Activated CD4-positive, alpha-beta T cell treated with anti-CD3 and anti-CD28 coated beads for 36 hours (primary cell): ENCODE measurements around the gene NPIPA7. TPM values are rescaled to one million over a fixed set of nuclear protein-coding genes. Genes with fewer than 3 reads are reported as not detected.
"Not testable (repeated sequence)": the region's sequence is repeated elsewhere in the genome, so short reads cannot be mapped to it uniquely, and the experiment has no call there.

Experiments
- ATAC-seq: fragments of 200-7000 bp; cut with Tn5 transposase; one replicate; pipeline ENCODE4 v1.10.0; 2021; ENCODE audit warnings: mild to moderate bottlenecking, moderate library complexity
- CTCF ChIA-PET: fragments of 350-600 bp; sonication (Branson Sonifier 250); formaldehyde crosslinking; loops from one replicate; lab custom pipeline; 2021; ENCODE audit warnings: antibody characterized with exemption; lab: Charles Lee
- POLR2A ChIA-PET: fragments of 350-600 bp; sonication (Branson Sonifier 250); formaldehyde crosslinking; loops from one replicate; lab custom pipeline; 2021; ENCODE audit warnings: antibody characterized with exemption, inconsistent platforms; lab: Charles Lee
- DNase-seq: peaks from one replicate; pipeline ENCODE4 v3.0.0-alpha.2; 2020
- H3K27ac Mint-ChIP-seq: one replicate; pipeline ENCODE4 v1.8.0; 2021; ENCODE audit warnings: mixed read lengths
- H3K27me3 Mint-ChIP-seq: one replicate; pipeline ENCODE4 v1.8.0; 2021; ENCODE audit warnings: mixed read lengths
- H3K36me3 Mint-ChIP-seq: one replicate; pipeline ENCODE4 v1.8.0; 2021; ENCODE audit warnings: low read depth, mixed read lengths
- H3K4me1 Mint-ChIP-seq: one replicate; pipeline ENCODE4 v1.8.0; 2021; ENCODE audit warnings: mixed read lengths
- H3K4me3 Mint-ChIP-seq: one replicate; pipeline ENCODE4 v1.8.0; 2021; ENCODE audit warnings: mild to moderate bottlenecking, moderate library complexity, mixed read lengths
- H3K9me3 Mint-ChIP-seq: one replicate; pipeline ENCODE4 v1.8.0; 2021; ENCODE audit warnings: low read depth, mixed read lengths
- intact Hi-C, 2 experiments: fragments of 100-400 bp; cut with DNase I in 1 of 2; cut with micrococcal nuclease in 1 of 2; formaldehyde crosslinking; loops; one replicate each; pipeline versions ENCODE4 v1.14.2 to v1.15.1; 2022 to 2024; cut with DNase I, micrococcal nuclease
- total RNA-seq, 2 experiments: library from RNA; stranded (reverse); gene quantifications; one replicate each; pipeline ENCODE4 v1.2.3, GENCODE V29; 2021

The NPIPA7 gene
- total RNA-seq, 2 experiments from 2014 or later: 6.7 to 13.7 TPM

GRCh38 chr16:16369081-16369856, 9.7 kb upstream of the NPIPA7 start:
- H3K4me3 Mint-ChIP-seq, CTCF ChIA-PET, H3K27ac Mint-ChIP-seq, intact Hi-C loops, POLR2A ChIA-PET, ATAC-seq, H3K27me3 Mint-ChIP-seq, H3K36me3 Mint-ChIP-seq, H3K9me3 Mint-ChIP-seq, H3K4me1 Mint-ChIP-seq: not testable (repeated sequence)
- DNase-seq: peak; percentile 15

GRCh38 chr16:16371136-16371735, 7.7 kb upstream of the NPIPA7 start:
- ATAC-seq, H3K4me3 Mint-ChIP-seq, DNase-seq, H3K36me3 Mint-ChIP-seq, CTCF ChIA-PET, H3K9me3 Mint-ChIP-seq, H3K27me3 Mint-ChIP-seq, intact Hi-C loops, H3K4me1 Mint-ChIP-seq, POLR2A ChIA-PET, H3K27ac Mint-ChIP-seq: not testable (repeated sequence)

- DNase-seq, CTCF ChIA-PET, H3K27ac Mint-ChIP-seq, POLR2A ChIA-PET, ATAC-seq, H3K36me3 Mint-ChIP-seq, H3K4me1 Mint-ChIP-seq, H3K9me3 Mint-ChIP-seq, H3K27me3 Mint-ChIP-seq, intact Hi-C loops, H3K4me3 Mint-ChIP-seq: not testable (repeated sequence)
Observed at GRCh38 chr16:16374192-16374591, 4.7 kb upstream of the NPIPA7 start.

- DNase-seq, H3K9me3 Mint-ChIP-seq, ATAC-seq, H3K36me3 Mint-ChIP-seq, H3K4me3 Mint-ChIP-seq, H3K27ac Mint-ChIP-seq, intact Hi-C loops, CTCF ChIA-PET, POLR2A ChIA-PET, H3K27me3 Mint-ChIP-seq, H3K4me1 Mint-ChIP-seq: not testable (repeated sequence)
Observed at GRCh38 chr16:16399685-16400084, 20.7 kb downstream of the NPIPA7 start.

- H3K4me1 Mint-ChIP-seq, H3K27me3 Mint-ChIP-seq, H3K9me3 Mint-ChIP-seq, CTCF ChIA-PET, POLR2A ChIA-PET, ATAC-seq, H3K36me3 Mint-ChIP-seq, intact Hi-C loops, H3K4me3 Mint-ChIP-seq, H3K27ac Mint-ChIP-seq, DNase-seq: not testable (repeated sequence)
Observed at GRCh38 chr16:16402333-16402732, 23.4 kb downstream of the NPIPA7 start.

- POLR2A ChIA-PET, H3K36me3 Mint-ChIP-seq, H3K27ac Mint-ChIP-seq, H3K9me3 Mint-ChIP-seq, ATAC-seq, intact Hi-C loops, DNase-seq, CTCF ChIA-PET, H3K4me3 Mint-ChIP-seq, H3K4me1 Mint-ChIP-seq, H3K27me3 Mint-ChIP-seq: not testable (repeated sequence)
Observed at GRCh38 chr16:16404283-16404682, 25.3 kb downstream of the NPIPA7 start.

GRCh38 chr16:16405421-16405820, 26.5 kb downstream of the NPIPA7 start:
- H3K27ac Mint-ChIP-seq, POLR2A ChIA-PET: not testable (repeated sequence)

GRCh38 chr16:16408430-16408829, 29.5 kb downstream of the NPIPA7 start:
- H3K27me3 Mint-ChIP-seq, POLR2A ChIA-PET: not testable (repeated sequence)

More at GRCh38 chr16:16405421-16405820, 26.5 kb downstream of the NPIPA7 start:
- H3K4me1 Mint-ChIP-seq, CTCF ChIA-PET, ATAC-seq, H3K36me3 Mint-ChIP-seq, DNase-seq, H3K9me3 Mint-ChIP-seq, intact Hi-C loops, H3K4me3 Mint-ChIP-seq, H3K27me3 Mint-ChIP-seq: not testable (repeated sequence)

GRCh38 chr16:16413773-16414172, 34.8 kb downstream of the NPIPA7 start:
- H3K9me3 Mint-ChIP-seq, H3K27ac Mint-ChIP-seq, H3K27me3 Mint-ChIP-seq, H3K4me3 Mint-ChIP-seq, CTCF ChIA-PET, ATAC-seq, H3K4me1 Mint-ChIP-seq, DNase-seq, intact Hi-C loops, POLR2A ChIA-PET, H3K36me3 Mint-ChIP-seq: not testable (repeated sequence)

More at GRCh38 chr16:16408430-16408829, 29.5 kb downstream of the NPIPA7 start:
- DNase-seq, ATAC-seq, H3K4me3 Mint-ChIP-seq, H3K4me1 Mint-ChIP-seq, H3K27ac Mint-ChIP-seq, CTCF ChIA-PET, H3K36me3 Mint-ChIP-seq, intact Hi-C loops, H3K9me3 Mint-ChIP-seq: not testable (repeated sequence)

- H3K27me3 Mint-ChIP-seq, CTCF ChIA-PET, H3K27ac Mint-ChIP-seq, H3K9me3 Mint-ChIP-seq, H3K36me3 Mint-ChIP-seq, intact Hi-C loops, POLR2A ChIA-PET, DNase-seq, ATAC-seq, H3K4me1 Mint-ChIP-seq, H3K4me3 Mint-ChIP-seq: not testable (repeated sequence)
Observed at GRCh38 chr16:16417071-16417470, 38.1 kb downstream of the NPIPA7 start.

- CTCF ChIA-PET, H3K27me3 Mint-ChIP-seq, H3K27ac Mint-ChIP-seq, intact Hi-C loops, ATAC-seq, H3K4me3 Mint-ChIP-seq, H3K4me1 Mint-ChIP-seq, H3K9me3 Mint-ChIP-seq, H3K36me3 Mint-ChIP-seq, POLR2A ChIA-PET, DNase-seq: not testable (repeated sequence)
Observed at GRCh38 chr16:16417914-16418544, 39.1 kb downstream of the NPIPA7 start.

GRCh38 chr16:16420515-16420914, 41.6 kb downstream of the NPIPA7 start:
- POLR2A ChIA-PET, H3K27ac Mint-ChIP-seq, H3K36me3 Mint-ChIP-seq, DNase-seq, H3K4me3 Mint-ChIP-seq, H3K4me1 Mint-ChIP-seq, CTCF ChIA-PET, ATAC-seq, H3K27me3 Mint-ChIP-seq, H3K9me3 Mint-ChIP-seq, intact Hi-C loops: not testable (repeated sequence)
